HG03139 (cell line): ENCODE results near the gene KRT15.

ENCODE experiments used
- ATAC-seq: cut with Tn5 transposase; IDR thresholded peaks from one replicate; pipeline ENCODE4 v1.9.1; 2021; ENCODE audit not compliant: unreplicated experiment

Gene KRT15

GRCh38 chr17:41518789-41519449, at the start of gene KRT15:
TSS of gene KRT15 (minus strand) at chr17:41518890. CDS start at chr17:41518827, 63 bp downstream.
- no peak for ATAC-seq

- ATAC-seq = no peak
Observed at GRCh38 chr17:41567317-41567716, 48.6 kb upstream of the KRT15 start.

- ATAC-seq = no peak
Observed at GRCh38 chr17:41565338-41565737, 46.6 kb upstream of the KRT15 start.

- ATAC-seq = no peak
Observed at GRCh38 chr17:41563607-41564170, 45.0 kb upstream of the KRT15 start.

- no peak for ATAC-seq
Observed at GRCh38 chr17:41561554-41561953, 42.9 kb upstream of the KRT15 start.

- ATAC-seq = no peak
Observed at GRCh38 chr17:41559548-41559947, 40.9 kb upstream of the KRT15 start.

GRCh38 chr17:41556931-41557330, 38.2 kb upstream of the KRT15 start:
- no peak for ATAC-seq

GRCh38 chr17:41556306-41556705, 37.6 kb upstream of the KRT15 start:
- no peak for ATAC-seq

- no peak for ATAC-seq
Observed at GRCh38 chr17:41555105-41555887, 36.6 kb upstream of the KRT15 start.

GRCh38 chr17:41553987-41554680, 35.4 kb upstream of the KRT15 start:
- no peak for ATAC-seq

GRCh38 chr17:41553176-41553575, 34.5 kb upstream of the KRT15 start:
- no peak for ATAC-seq

GRCh38 chr17:41552455-41552854, 33.8 kb upstream of the KRT15 start:
- ATAC-seq = no peak

- ATAC-seq = no peak
Observed at GRCh38 chr17:41551365-41551764, 32.7 kb upstream of the KRT15 start.

GRCh38 chr17:41549596-41550039, 30.9 kb upstream of the KRT15 start:
- ATAC-seq = no peak

GRCh38 chr17:41548844-41549595, 30.3 kb upstream of the KRT15 start:
- no peak for ATAC-seq

GRCh38 chr17:41547921-41548843, 29.5 kb upstream of the KRT15 start:
- ATAC-seq = no peak

- ATAC-seq = no peak
Observed at GRCh38 chr17:41547378-41547841, 28.7 kb upstream of the KRT15 start.

- ATAC-seq = no peak
Observed at GRCh38 chr17:41546819-41547218, 28.1 kb upstream of the KRT15 start.

GRCh38 chr17:41545829-41546410, 27.2 kb upstream of the KRT15 start:
- ATAC-seq = no peak
